Measurements from ENCODE around the gene ZNF718.

The ZNF718 gene

DNA sequence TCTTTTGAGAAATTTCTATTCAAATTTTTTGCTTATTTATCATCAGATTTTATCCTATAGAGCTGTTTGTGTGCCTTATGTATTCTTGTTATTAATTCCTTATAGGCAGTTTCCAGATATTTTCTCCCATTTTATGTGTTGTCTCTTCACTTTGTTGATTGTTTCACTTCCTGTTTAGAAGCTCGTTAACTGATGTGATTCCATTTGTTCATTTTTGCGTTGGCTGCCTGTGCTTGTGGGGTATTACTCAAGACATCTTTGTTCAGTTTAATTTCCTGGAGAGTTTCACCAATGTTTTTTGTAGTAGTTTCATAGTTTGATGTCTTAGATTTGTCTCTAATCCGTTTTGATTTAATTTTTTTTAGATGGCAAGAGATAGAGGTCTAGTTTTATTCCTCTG is 14.6 kb downstream of the ZNF718 start:
- Histone ChIP-seq H3K9me3 (ENCODE audit: control insufficient read depth, insufficient read depth, low read length) (peaks cover 65% of the 10 kb centered on the region), H3K79me2 (ENCODE audit: control insufficient read depth, low read length) (peaks cover 100% of the 10 kb centered on the region), H3K4me1 (ENCODE audit: control insufficient read depth, low read length) (no peaks in the 10 kb centered on the region), H3K36me3 (ENCODE audit: control insufficient read depth, low read length) (peaks cover 100% of the 10 kb centered on the region), H3K4me3 (ENCODE audit: low read length) (no peak overlapping the region), H4K20me1 (ENCODE audit: control insufficient read depth, insufficient read depth, low read depth, low read length) (no peaks in the 10 kb centered on the region), H3F3A (ENCODE audit: control insufficient read depth, insufficient read depth) (no peaks in the 10 kb centered on the region), H3K4me2 (ENCODE audit: low read length) (no peak overlapping the region), H3K27ac (ENCODE audit: low read depth, low read length) (no peak overlapping the region), H3K27me3 (ENCODE audit: control insufficient read depth, low read length) (no peaks in the 10 kb centered on the region), H3K9me2 (replicated peaks; ENCODE audit: control insufficient read depth, low read length) (no peaks in the 10 kb centered on the region)
- TF ChIP-seq, protein P1, sequence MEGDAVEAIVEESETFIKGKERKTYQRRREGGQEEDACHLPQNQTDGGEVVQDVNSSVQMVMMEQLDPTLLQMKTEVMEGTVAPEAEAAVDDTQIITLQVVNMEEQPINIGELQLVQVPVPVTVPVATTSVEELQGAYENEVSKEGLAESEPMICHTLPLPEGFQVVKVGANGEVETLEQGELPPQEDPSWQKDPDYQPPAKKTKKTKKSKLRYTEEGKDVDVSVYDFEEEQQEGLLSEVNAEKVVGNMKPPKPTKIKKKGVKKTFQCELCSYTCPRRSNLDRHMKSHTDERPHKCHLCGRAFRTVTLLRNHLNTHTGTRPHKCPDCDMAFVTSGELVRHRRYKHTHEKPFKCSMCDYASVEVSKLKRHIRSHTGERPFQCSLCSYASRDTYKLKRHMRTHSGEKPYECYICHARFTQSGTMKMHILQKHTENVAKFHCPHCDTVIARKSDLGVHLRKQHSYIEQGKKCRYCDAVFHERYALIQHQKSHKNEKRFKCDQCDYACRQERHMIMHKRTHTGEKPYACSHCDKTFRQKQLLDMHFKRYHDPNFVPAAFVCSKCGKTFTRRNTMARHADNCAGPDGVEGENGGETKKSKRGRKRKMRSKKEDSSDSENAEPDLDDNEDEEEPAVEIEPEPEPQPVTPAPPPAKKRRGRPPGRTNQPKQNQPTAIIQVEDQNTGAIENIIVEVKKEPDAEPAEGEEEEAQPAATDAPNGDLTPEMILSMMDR (IDR thresholded peaks at IDR 0.05; ENCODE audit: low read depth, low read length, poor library complexity, severe bottlenecking), result no peak
- no peak for TF ChIP-seq EZH2phosphoT487 (IDR thresholded peaks at IDR 0.05; ENCODE audit: borderline replicate concordance, low read length)

DNA sequence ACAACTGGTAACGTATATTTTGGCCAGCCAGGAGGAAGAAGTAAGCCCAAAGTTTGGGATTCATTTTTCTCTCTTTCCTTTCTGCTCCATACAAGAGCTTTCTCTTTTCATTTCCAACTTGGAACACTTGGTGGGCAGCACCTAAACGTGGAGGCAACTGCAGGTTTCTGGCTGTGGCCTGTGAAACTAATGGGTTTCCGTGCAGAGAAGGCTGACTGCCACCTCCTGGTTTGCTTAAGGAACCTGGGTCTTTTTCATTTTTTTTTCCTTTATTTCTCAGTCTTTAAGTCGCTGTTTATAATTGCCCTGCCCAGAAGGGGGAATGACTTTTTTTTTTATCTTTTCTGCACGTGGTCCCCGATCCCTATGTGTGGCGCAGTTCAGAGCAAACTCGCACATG is 15.4 kb downstream of the ZNF718 start:
- Histone ChIP-seq H3K36me3 (ENCODE audit: control insufficient read depth, low read length) (peaks cover 99% of the 10 kb centered on the region), H3K9me3 (ENCODE audit: control insufficient read depth, insufficient read depth, low read length) (peaks cover 65% of the 10 kb centered on the region), H3K4me1 (ENCODE audit: control insufficient read depth, low read length) (no peaks in the 10 kb centered on the region), H3K27me3 (ENCODE audit: control insufficient read depth, low read length) (no peaks in the 10 kb centered on the region), H3F3A (ENCODE audit: control insufficient read depth, insufficient read depth) (no peaks in the 10 kb centered on the region), H3K9me2 (replicated peaks; ENCODE audit: control insufficient read depth, low read length) (no peaks in the 10 kb centered on the region), H3K79me2 (ENCODE audit: control insufficient read depth, low read length) (peaks cover 100% of the 10 kb centered on the region), H3K4me2 (ENCODE audit: low read length) (no peak overlapping the region), H4K20me1 (ENCODE audit: control insufficient read depth, insufficient read depth, low read depth, low read length) (no peaks in the 10 kb centered on the region), H3K4me3 (ENCODE audit: low read length) (no peak overlapping the region), H3K27ac (ENCODE audit: low read depth, low read length) (no peak overlapping the region)
- TF ChIP-seq, protein P1 (IDR thresholded peaks at IDR 0.05; ENCODE audit: low read depth, low read length, poor library complexity, severe bottlenecking), result no peak
- no peak for TF ChIP-seq EZH2phosphoT487 (IDR thresholded peaks at IDR 0.05; ENCODE audit: borderline replicate concordance, low read length)

DNA sequence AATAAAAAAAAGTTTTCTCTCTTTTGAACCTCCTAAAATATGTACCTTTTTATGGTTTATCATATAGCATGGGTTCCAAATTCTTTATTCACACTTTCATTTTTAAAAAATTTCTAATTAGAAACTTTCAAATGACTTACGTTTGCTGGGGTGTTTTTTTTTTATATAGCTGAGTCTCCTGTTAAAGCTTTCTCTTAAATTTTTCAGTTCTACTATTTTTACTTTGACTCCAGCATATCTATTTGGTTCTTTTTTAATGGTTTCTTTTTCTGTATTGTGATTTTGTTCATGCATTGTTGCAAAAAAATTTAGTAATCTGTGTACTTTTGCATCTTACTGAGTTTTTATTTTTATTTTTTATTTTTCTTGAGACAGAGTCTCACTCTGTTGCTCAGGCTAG is 22.3 kb downstream of the ZNF718 start:
- H3K27me3 ChIP-seq (ENCODE audit: control insufficient read depth, low read length), result no peaks in the 10 kb centered on the region
- peaks cover 4% of the 10 kb centered on the region for H3F3A ChIP-seq (ENCODE audit: control insufficient read depth, insufficient read depth)
- H3K9me3 ChIP-seq (ENCODE audit: control insufficient read depth, insufficient read depth, low read length), result peaks cover 45% of the 10 kb centered on the region; the same call in 1 of the 2 replicates
- no peaks in the 10 kb centered on the region for H4K20me1 ChIP-seq (ENCODE audit: control insufficient read depth, insufficient read depth, low read depth, low read length)
- H3K27ac ChIP-seq (ENCODE audit: low read depth, low read length), result no peak overlapping the region
- no peak overlapping the region for H3K4me2 ChIP-seq (ENCODE audit: low read length)
- peaks cover 81% of the 10 kb centered on the region for H3K79me2 ChIP-seq (ENCODE audit: control insufficient read depth, low read length)
- H3K4me1 ChIP-seq (ENCODE audit: control insufficient read depth, low read length), result no peaks in the 10 kb centered on the region
- H3K9me2 ChIP-seq (replicated peaks; ENCODE audit: control insufficient read depth, low read length), result no peaks in the 10 kb centered on the region
- no peak for TF ChIP-seq EZH2phosphoT487 (IDR thresholded peaks at IDR 0.05; ENCODE audit: borderline replicate concordance, low read length)
- TF ChIP-seq, protein P1 (IDR thresholded peaks at IDR 0.05; ENCODE audit: low read depth, low read length, poor library complexity, severe bottlenecking), result no peak
- no peak overlapping the region for H3K4me3 ChIP-seq (ENCODE audit: low read length)
- H3K36me3 ChIP-seq (ENCODE audit: control insufficient read depth, low read length), result peaks cover 79% of the 10 kb centered on the region

Measured in DOHH2 (cell line).